H7 (cell line): ENCODE results near the gene TRIO. TPM values are rescaled to one million over a fixed set of nuclear protein-coding genes. Genes with fewer than 3 reads are reported as not detected.
A peak's percentile ranks its signal among the peaks of the same experiment; 100 is the strongest.

Experiments
- DNase-seq: peaks from one replicate; pipeline ENCODE4 v3.0.0; 2012
- H3K27me3 ChIP-seq: 2 replicates; pipeline ENCODE4 v1.6.0; 2011; ENCODE audit warnings: mild to moderate bottlenecking, low read length; ENCODE audit not compliant: control insufficient read depth, insufficient read depth
- H3K36me3 ChIP-seq: replicated peaks from 2 replicates; pipeline ENCODE4 v1.5.1; 2011; ENCODE audit warnings: low read length; ENCODE audit not compliant: control insufficient read depth, insufficient read depth
- H3K4me3 ChIP-seq: 2 replicates; pipeline ENCODE4 v1.5.1; 2011; ENCODE audit warnings: low read depth, mild to moderate bottlenecking, control low read depth, low read length, moderate library complexity; ENCODE audit not compliant: insufficient read depth
- total RNA-seq: library from RNA; depleted of rRNA; stranded (reverse); fragments of >200 nt; shearing (Covaris generic); gene quantifications from 2 replicates; pipeline ENCODE4 v1.2.3, GENCODE V29; 2014

TRIO gene
- total RNA-seq, 1 experiment from 2014 or later: 39.7 TPM

DNA sequence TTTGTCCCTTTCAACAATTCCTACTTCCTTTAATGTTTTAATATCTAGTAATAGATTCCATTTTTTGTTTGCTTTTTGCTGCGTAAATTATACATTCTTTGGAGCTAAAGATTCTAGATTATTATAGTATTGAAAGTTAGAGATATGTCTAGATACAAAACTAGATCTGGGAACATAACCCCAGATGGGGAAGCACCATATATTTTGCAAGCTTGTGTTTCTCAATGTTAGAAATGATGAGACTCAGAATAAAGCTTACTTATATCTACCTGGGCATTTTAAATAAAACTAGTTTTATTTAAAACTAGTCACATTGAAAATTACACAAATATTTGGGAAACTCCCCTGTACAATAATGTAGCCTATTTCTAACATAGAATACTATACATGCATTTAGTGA lies 32.2 kb downstream of the TRIO start:
- Histone ChIP-seq H3K27me3 (no peaks in the 10 kb centered on the region), H3K4me3 (no peak overlapping the region), H3K36me3 (no peaks in the 10 kb centered on the region)
- DNase-seq: no peak

DNA sequence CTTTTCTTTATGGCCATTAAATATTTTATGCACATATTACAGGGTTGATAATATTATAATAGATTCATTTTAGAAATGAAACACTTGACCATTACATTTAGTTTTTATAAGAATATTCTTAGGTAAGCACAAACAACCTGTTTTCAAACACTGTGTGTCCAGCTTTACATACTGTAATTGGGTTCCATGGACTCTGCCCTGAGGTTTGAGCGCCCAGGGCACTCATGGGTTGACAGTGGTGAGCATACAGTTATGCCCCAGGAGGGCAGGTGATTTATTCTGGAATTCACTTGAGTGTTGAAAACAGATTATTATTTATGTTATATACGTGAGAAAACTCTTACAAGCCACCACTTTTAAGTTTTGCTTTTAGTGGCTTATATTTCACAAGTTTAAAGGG lies 33.7 kb downstream of the TRIO start:
- Histone ChIP-seq H3K27me3 (no peaks in the 10 kb centered on the region), H3K4me3 (no peak overlapping the region), H3K36me3 (no peaks in the 10 kb centered on the region)
- DNase-seq: no peak

- Histone ChIP-seq H3K27me3 (no peaks in the 10 kb centered on the region), H3K4me3 (no peak overlapping the region), H3K36me3 (no peaks in the 10 kb centered on the region)
- no peak for DNase-seq
Observed at GRCh38 chr5:14177634-14178033, 34.5 kb downstream of the TRIO start.

DNA sequence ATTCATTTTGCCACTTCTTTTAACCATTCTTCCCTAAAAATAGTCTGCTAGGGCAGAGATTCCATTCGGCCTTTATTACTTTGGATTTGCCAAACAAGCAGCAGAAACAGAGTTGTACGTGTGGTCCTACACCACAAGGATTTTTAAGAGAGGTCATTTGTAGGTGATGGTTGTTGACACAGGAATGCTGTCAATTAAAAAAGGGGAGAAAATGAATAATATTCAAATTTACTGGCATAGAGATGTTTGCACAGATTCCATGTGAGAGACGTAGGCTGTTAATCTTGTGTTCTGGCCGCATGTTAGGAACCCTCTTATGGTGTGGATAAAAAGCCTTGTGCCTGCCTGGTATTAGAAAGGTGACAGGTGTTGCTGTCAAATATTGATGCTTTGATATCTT lies 34.9 kb downstream of the TRIO start:
- H3K4me3 ChIP-seq: no peak overlapping the region
- DNase-seq: no peak

GRCh38 chr5:14178671-14179211 lies 35.6 kb downstream of the TRIO start:
- H3K4me3 ChIP-seq: no peak overlapping the region
- peak; percentile 72 for DNase-seq
- no peaks in the 10 kb centered on the region for H3K27me3 ChIP-seq
- H3K36me3 ChIP-seq: no peaks in the 10 kb centered on the region

More for the DNA sequence above, 34.9 kb downstream of the TRIO start:
- Histone ChIP-seq H3K36me3 (no peaks in the 10 kb centered on the region), H3K27me3 (no peaks in the 10 kb centered on the region)

GRCh38 chr5:14179446-14179845 lies 36.3 kb downstream of the TRIO start:
- DNase-seq: no peak
- Histone ChIP-seq H3K36me3 (no peaks in the 10 kb centered on the region), H3K4me3 (no peak overlapping the region), H3K27me3 (no peaks in the 10 kb centered on the region)

- Histone ChIP-seq H3K27me3 (no peaks in the 10 kb centered on the region), H3K36me3 (no peaks in the 10 kb centered on the region), H3K4me3 (no peak overlapping the region)
- DNase-seq: no peak
Observed at GRCh38 chr5:14180437-14180836, 37.3 kb downstream of the TRIO start.

- H3K36me3 ChIP-seq: no peaks in the 10 kb centered on the region
- no peak overlapping the region for H3K4me3 ChIP-seq
- no peaks in the 10 kb centered on the region for H3K27me3 ChIP-seq
- DNase-seq: no peak
Observed at GRCh38 chr5:14181299-14181968, 38.3 kb downstream of the TRIO start.

DNA sequence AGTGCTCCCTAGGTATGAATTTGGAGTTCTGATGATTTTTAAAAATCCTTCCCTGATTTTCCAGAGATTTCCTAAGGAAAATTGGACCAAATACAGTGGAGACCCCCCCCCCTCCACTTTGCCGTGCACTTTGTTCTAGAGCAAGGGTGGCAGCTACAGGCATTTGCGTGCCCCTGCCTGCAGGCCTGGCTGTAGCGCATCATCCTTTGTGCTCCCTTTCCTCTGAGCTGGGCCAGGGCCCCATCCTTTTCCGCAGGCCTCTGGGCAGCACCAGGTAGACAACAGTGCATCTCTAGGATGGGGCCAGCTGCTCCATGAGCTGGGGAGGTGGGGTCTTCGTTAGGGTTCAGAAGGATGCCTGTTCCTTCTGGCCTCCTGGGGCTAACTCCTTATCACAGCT lies 39.6 kb downstream of the TRIO start:
- H3K36me3 ChIP-seq: no peaks in the 10 kb centered on the region
- no peak overlapping the region for H3K4me3 ChIP-seq
- no peak for DNase-seq
- no peaks in the 10 kb centered on the region for H3K27me3 ChIP-seq

DNA sequence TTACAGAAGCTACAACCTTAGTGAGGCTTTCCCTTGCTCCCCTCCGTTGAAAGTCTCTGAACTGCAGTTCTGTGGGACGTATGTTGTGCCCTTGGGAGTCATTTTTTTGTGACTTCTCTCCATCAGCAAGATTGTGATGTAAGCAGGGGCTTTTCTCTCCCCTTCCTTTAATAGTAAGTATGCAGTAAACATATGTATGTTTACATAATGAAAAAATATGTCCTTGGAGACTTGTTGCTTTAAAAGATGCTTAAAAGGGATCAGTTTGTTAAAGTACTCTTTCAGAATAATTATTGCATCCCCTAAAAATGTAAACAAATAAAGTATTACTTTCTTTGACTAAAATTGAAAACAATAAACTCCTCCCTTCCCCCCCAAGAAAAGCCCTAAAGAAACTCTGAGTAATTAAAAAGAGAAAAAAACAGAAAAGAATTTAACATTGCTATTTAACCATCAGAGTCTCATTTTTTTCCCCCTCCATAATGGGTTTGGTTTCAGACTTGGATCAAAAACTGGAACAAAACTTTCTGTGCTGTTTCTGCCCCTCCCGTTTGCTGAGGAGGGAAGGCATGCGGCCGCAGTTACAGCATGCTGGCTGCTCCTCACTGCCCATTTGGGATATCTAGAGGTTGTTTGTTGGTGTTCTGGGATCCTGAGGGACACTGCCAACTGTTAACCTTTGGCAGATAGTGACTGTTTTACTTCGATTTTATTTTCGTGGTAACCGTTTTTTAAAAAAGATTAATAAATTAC lies 40.2 kb downstream of the TRIO start:
- Histone ChIP-seq H3K4me3 (no peak overlapping the region), H3K36me3 (no peaks in the 10 kb centered on the region), H3K27me3 (no peaks in the 10 kb centered on the region)
- DNase-seq: no peak

- Histone ChIP-seq H3K27me3 (no peaks in the 10 kb centered on the region), H3K36me3 (no peaks in the 10 kb centered on the region), H3K4me3 (no peak overlapping the region)
- DNase-seq: no peak
Observed at GRCh38 chr5:14184082-14184481, 40.9 kb downstream of the TRIO start.

DNA sequence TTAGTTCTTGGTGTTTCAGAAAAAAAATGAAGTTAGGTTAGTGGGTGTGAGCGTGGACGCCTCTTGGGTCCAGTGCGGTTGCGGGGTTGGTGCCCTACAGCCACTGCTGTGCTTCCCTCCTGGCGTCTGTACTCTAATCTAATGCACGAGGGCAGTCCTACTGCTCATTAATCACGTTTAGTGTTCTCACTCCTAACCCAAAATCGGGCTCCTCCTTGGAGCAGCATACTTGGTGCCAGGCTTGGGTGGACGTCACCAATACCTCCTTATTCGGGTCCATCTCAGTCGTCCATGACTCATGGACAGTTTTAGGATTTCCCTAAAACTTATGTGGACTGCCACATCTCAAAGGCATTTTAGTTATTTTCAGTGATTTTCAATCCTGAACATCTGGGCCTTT lies 41.6 kb downstream of the TRIO start:
- H3K27me3 ChIP-seq: no peaks in the 10 kb centered on the region
- no peak overlapping the region for H3K4me3 ChIP-seq
- H3K36me3 ChIP-seq: no peaks in the 10 kb centered on the region
- DNase-seq: no peak

GRCh38 chr5:14185326-14186058 lies 42.4 kb downstream of the TRIO start:
- Histone ChIP-seq H3K27me3 (no peaks in the 10 kb centered on the region), H3K4me3 (no peak overlapping the region), H3K36me3 (no peaks in the 10 kb centered on the region)
- no peak for DNase-seq

DNA sequence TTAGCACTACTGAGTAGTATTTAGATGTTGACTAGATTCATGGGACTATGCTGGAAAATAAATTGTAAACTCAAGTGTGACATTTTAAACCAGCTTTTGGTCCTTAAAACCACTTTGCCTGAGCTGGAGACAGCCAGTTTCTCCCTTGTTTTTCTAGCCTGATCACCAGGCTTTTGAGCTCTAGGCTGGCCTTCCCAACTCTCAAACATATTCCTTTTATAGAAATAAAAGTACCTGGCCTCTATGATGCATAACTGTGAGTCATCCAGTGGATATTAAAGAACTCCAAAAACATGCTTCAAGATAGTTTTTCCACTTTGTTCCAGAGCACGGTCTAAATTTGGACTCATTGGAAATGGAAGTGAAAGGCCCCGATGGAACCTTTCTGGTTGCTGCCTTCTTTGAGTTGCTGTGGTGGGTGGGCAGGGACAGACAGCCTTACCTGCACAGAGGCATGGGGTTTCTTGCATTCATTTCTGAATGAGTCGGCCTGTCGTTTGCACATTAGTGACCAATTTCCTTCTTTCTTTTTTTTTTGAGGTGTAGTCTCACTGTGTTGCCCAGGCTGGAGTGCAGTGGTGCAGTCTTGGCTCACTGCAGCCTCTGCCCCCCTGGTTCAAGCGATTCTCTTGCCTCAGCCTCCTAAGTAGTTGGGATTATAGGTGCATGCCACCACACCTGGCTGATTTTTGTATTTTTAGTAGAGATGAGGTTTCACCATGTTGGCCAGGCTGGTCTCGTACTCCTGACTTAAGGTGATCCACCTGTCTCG lies 43.1 kb downstream of the TRIO start:
- no peak for DNase-seq
- Histone ChIP-seq H3K27me3 (no peaks in the 10 kb centered on the region), H3K36me3 (no peaks in the 10 kb centered on the region), H3K4me3 (no peak overlapping the region)
